Activated B cell treated with CpG ODN at 0.5 μM for 24 hours (primary cell): ENCODE results near the gene S100A3. TPM values are rescaled to one million over a fixed set of nuclear protein-coding genes. Genes with fewer than 3 reads are reported as not detected.

ENCODE experiments used
- ATAC-seq: fragments of 200-7000 bp; cut with Tn5 transposase; one replicate; pipeline ENCODE4 v1.10.0; 2021; ENCODE audit warnings: low read depth, mild to moderate bottlenecking, moderate library complexity
- CTCF ChIA-PET: fragments of 350-600 bp; sonication (Branson Sonifier 250); formaldehyde crosslinking; loops from one replicate; lab custom pipeline; 2021; ENCODE audit warnings: antibody characterized with exemption; lab: Charles Lee
- POLR2A ChIA-PET: fragments of 350-600 bp; sonication (Branson Sonifier 250); formaldehyde crosslinking; loops from one replicate; lab custom pipeline; 2021; ENCODE audit warnings: antibody characterized with exemption; lab: Charles Lee
- DNase-seq: peaks from one replicate; pipeline ENCODE4 v3.0.0; 2022
- H3K27ac Mint-ChIP-seq: one replicate; pipeline ENCODE4 v1.8.0; 2020; ENCODE audit warnings: mixed read lengths
- H3K27me3 Mint-ChIP-seq: one replicate; pipeline ENCODE4 v1.8.0; 2021; ENCODE audit warnings: mixed read lengths
- H3K36me3 Mint-ChIP-seq: one replicate; pipeline ENCODE4 v1.8.0; 2021; ENCODE audit warnings: low read depth, mixed read lengths
- H3K4me1 Mint-ChIP-seq: one replicate; pipeline ENCODE4 v1.8.0; 2021; ENCODE audit warnings: mixed read lengths
- H3K4me3 Mint-ChIP-seq: one replicate; pipeline ENCODE4 v1.8.0; 2020; ENCODE audit warnings: mild to moderate bottlenecking, mixed read lengths
- H3K9me3 Mint-ChIP-seq: one replicate; pipeline ENCODE4 v1.8.0; 2020; ENCODE audit warnings: mixed read lengths
- CTCF ChIP-seq: fragments of 200-600 bp; IDR thresholded peaks from one replicate; pipeline ENCODE4 v1.8.0; 2022; ENCODE audit warnings: antibody characterized with exemption, mild to moderate bottlenecking
- intact Hi-C: fragments of 100-400 bp; cut with micrococcal nuclease; formaldehyde crosslinking; loops from one replicate; pipeline ENCODE4 v1.15.1; 2024
- total RNA-seq: library from RNA; stranded (reverse); gene quantifications from 2 replicates; pipeline ENCODE4 v1.2.3, GENCODE V29; 2022

The S100A3 gene
- total RNA-seq, 1 donor from 2014 or later = not detected

- no peak for ATAC-seq
- CTCF ChIA-PET = interaction anchor here (0.9 to 6.4 kb wide), 3 partner anchors 22 to 97 kb away, joined by 3 to 119 read pairs (median 3); partner anchors contain the start of gene CHTOP
- intact Hi-C loops = loop anchor here (1.0 kb wide), 2 partner anchors 8 to 29 kb away; partner anchors contain the start of gene S100A4
- POLR2A ChIA-PET = interaction anchor here (1.6 to 7.9 kb wide), 4 partner anchors 9 to 98 kb away, joined by 6 to 115 read pairs (median 64); partner anchors contain the start of genes CHTOP, S100A2 and S100A4
- peak overlapping the region; percentile 96 for H3K27ac Mint-ChIP-seq
- peak overlapping the region; percentile 93 for H3K4me3 Mint-ChIP-seq
- no peak for TF ChIP-seq CTCF
- DNase-seq = no peak
- H3K4me1 Mint-ChIP-seq = peaks cover 70% of the 10 kb centered on the region
- H3K36me3 Mint-ChIP-seq = peaks cover 10% of the 10 kb centered on the region
- no peaks in the 10 kb centered on the region for H3K27me3 Mint-ChIP-seq
- no peaks in the 10 kb centered on the region for H3K9me3 Mint-ChIP-seq
Observed at GRCh38 chr1:153536671-153537375, 12.2 kb downstream of the S100A3 start.

GRCh38 chr1:153536012-153536670, 12.9 kb downstream of the S100A3 start:
- Mint-ChIP-seq H3K4me3 (peak overlapping the region; percentile 93), H3K4me1 (peaks cover 63% of the 10 kb centered on the region), H3K36me3 (peaks cover 10% of the 10 kb centered on the region), H3K9me3 (no peaks in the 10 kb centered on the region), H3K27me3 (no peaks in the 10 kb centered on the region), H3K27ac (peak overlapping the region; percentile 96)
- CTCF ChIA-PET = interaction anchor here (0.9 to 6.4 kb wide), 8 partner anchors 9 to 98 kb away, joined by 3 to 119 read pairs (median 4); partner anchors contain the start of genes CHTOP, S100A13 and S100A2
- POLR2A ChIA-PET = interaction anchor here (0.6 to 7.9 kb wide), 20 partner anchors 9 to 455 kb away, joined by 3 to 115 read pairs (median 4); partner anchors contain the start of genes CHTOP, CREB3L4, JTB and RPS27
- DNase-seq (peak; percentile 64), ATAC-seq (peak; percentile 80)
- no peak for TF ChIP-seq CTCF
- intact Hi-C loops = loop anchor here (1.0 kb wide), 2 partner anchors 9 to 30 kb away; partner anchors contain the start of gene S100A4

DNA sequence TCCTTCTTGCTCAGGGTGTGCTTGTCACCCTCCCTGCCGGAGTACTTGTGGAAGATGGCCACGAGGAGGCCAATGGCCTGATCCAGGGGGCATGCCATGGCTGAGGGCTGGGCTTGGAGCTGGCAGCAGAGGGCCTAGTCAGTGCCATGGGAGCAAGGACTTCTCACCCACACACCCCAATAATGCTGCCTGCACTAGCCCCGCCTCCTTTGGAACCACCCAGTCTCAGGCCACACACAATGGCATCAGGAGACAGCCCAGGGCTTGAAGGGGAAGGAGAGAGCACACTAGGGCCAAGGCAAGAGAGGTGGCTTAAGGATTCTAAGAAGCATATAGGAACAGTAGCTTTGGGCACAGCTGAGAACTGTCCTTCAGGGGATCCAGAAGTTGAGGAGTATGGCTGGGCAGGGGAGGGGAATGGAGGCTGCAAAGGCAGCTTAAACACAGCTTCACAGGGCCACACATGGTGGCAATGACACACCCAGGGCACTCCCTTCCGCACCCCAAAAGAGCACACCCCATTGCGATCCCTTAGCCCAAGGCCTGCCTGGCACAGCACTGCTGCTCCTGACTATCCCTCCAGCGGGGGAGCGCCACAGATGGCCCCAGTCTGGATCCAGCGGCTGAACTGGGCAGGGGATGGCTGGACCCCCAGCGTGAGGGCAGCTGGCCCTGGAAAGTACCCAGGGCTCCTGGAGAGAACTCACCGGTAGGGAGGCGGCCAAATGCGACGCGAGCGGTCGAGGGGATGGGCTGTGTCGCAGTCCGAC, 13.6 kb downstream of the S100A3 start, which contains the start of gene S100A6:
Gene S100A6, minus strand, starts transcription at position 750 of the 770 bp plus-strand sequence. Its CDS starts 652 bp downstream, at position 98.
- H3K27me3 Mint-ChIP-seq = no peaks in the 10 kb centered on the region
- H3K9me3 Mint-ChIP-seq = no peaks in the 10 kb centered on the region
- no peak for TF ChIP-seq CTCF
- peaks cover 10% of the 10 kb centered on the region for H3K36me3 Mint-ChIP-seq
- no peak for DNase-seq
- H3K4me3 Mint-ChIP-seq = peak within 1 kb of the TSS; percentile 93
- peak within 1 kb of the TSS; percentile 96 for H3K27ac Mint-ChIP-seq
- ChIA-PET CTCF (interaction anchor here (0.9 to 6.4 kb wide), 8 partner anchors 9 to 99 kb away, joined by 3 to 119 read pairs (median 4); partner anchors contain the start of genes CHTOP, S100A13 and S100A2), POLR2A (interaction anchor here (0.5 to 7.9 kb wide), 24 partner anchors 9 to 456 kb away, joined by 3 to 115 read pairs (median 3); partner anchors contain the start of genes CHTOP, CREB3L4, JTB and RPS27)
- intact Hi-C loops = loop anchor here (1.0 kb wide), 2 partner anchors 10 to 31 kb away; partner anchors contain the start of gene S100A4
- peak; percentile 35 for ATAC-seq
- peaks cover 56% of the 10 kb centered on the region for H3K4me1 Mint-ChIP-seq

DNA sequence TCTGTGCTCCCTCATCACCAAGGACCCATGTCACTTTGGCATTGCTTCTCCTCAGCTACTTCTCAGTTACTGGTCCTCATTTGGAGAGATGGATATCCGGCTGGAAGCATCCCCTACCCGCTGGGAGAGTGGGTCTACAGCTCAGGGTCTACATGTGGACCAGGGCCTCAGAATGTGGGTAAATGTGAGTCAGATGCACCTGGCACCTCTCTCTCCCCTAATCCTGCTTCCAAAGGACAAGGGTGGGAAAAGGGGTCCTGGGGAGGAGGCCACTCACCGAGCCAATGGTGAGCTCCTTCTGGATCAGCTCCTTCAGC, 14.2 kb downstream of the S100A3 start:
- Mint-ChIP-seq H3K27me3 (no peaks in the 10 kb centered on the region), H3K9me3 (no peaks in the 10 kb centered on the region), H3K27ac (peak overlapping the region; percentile 84), H3K4me3 (peak overlapping the region; percentile 93), H3K4me1 (peaks cover 50% of the 10 kb centered on the region), H3K36me3 (peaks cover 10% of the 10 kb centered on the region)
- ChIA-PET POLR2A (interaction anchor here (0.5 to 7.9 kb wide), 17 partner anchors 8 to 456 kb away, joined by 3 to 115 read pairs (median 3); partner anchors contain the start of genes CHTOP, CREB3L4, S100A2 and S100A4), CTCF (interaction anchor here (1.2 to 6.4 kb wide), 6 partner anchors 10 to 92 kb away, joined by 3 to 119 read pairs (median 6); partner anchors contain the start of genes S100A13 and S100A2)
- DNase-seq (no peak), ATAC-seq (no peak)
- no peak for TF ChIP-seq CTCF
- intact Hi-C loops = loop anchor here (5.0 kb wide), 1 partner anchor 137 kb away; the partner anchor contains the start of gene ILF2
